ENCODE data around the gene RYR2. TPM values are rescaled to one million over a fixed set of nuclear protein-coding genes. Genes with fewer than 3 reads are reported as not detected.

The RYR2 gene
- total RNA-seq, 1 experiment from 2014 or later, result 0.03 TPM

DNA sequence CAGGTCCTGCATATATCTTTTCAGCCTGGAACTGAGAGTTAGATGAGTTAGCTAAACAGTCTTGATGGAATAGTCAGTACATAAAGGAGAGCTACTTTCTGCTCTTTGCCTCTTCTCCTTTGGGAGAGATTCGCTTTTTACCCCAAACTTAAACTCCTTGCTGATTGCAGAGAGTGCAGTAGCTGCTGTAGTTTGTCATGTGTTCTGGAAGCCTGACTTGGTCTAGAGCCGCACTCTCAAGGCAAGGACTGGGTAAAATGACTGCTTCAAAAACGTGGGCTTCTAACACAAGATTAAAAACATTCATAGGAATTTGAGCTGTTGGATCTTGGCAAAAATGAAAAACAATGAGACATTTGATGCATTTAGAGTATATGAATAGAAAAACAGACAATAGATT lies 351.6 kb downstream of the RYR2 start:
- Histone ChIP-seq H3K9me3 (ENCODE audit: control insufficient read depth, insufficient read depth, low read depth, low read length) (no peaks in the 10 kb centered on the region), H3K36me3 (ENCODE audit: control insufficient read depth, insufficient read depth, low read length) (no peaks in the 10 kb centered on the region), H3K27me3 (ENCODE audit: control insufficient read depth, insufficient read depth, low read length) (no peaks in the 10 kb centered on the region), H3K4me3 (ENCODE audit: low read depth in 2 of 2, low read length in 2 of 2) (no peak overlapping the region), H3K27ac (ENCODE audit: low read length) (no peak overlapping the region), H3K4me1 (ENCODE audit: control insufficient read depth, insufficient read depth, low read length) (no peaks in the 10 kb centered on the region)
- ATAC-seq, result no peak
- CTCF ChIA-PET, result interaction anchor here (1.0 kb wide), 1 partner anchor 8 kb away, joined by 3 read pairs; no protein-coding TSS in a partner anchor
- DNase-seq (ENCODE audit: low read depth, low spot score), result no peak
- TF ChIP-seq, protein P1, sequence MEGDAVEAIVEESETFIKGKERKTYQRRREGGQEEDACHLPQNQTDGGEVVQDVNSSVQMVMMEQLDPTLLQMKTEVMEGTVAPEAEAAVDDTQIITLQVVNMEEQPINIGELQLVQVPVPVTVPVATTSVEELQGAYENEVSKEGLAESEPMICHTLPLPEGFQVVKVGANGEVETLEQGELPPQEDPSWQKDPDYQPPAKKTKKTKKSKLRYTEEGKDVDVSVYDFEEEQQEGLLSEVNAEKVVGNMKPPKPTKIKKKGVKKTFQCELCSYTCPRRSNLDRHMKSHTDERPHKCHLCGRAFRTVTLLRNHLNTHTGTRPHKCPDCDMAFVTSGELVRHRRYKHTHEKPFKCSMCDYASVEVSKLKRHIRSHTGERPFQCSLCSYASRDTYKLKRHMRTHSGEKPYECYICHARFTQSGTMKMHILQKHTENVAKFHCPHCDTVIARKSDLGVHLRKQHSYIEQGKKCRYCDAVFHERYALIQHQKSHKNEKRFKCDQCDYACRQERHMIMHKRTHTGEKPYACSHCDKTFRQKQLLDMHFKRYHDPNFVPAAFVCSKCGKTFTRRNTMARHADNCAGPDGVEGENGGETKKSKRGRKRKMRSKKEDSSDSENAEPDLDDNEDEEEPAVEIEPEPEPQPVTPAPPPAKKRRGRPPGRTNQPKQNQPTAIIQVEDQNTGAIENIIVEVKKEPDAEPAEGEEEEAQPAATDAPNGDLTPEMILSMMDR (IDR thresholded peaks at IDR 0.05), result no peak
- TF ChIP-seq TCF7L2 (IDR thresholded peaks at IDR 0.05; ENCODE audit: low read depth, low read length) (no peak), SIN3A (IDR thresholded peaks at IDR 0.05; ENCODE audit: borderline replicate concordance, insufficient read depth, low read depth, low read length) (no peak), POLR2AphosphoS5 (IDR thresholded peaks at IDR 0.05; ENCODE audit: low read depth, low read length) (no peak)
- TF ChIP-seq, protein P2, sequence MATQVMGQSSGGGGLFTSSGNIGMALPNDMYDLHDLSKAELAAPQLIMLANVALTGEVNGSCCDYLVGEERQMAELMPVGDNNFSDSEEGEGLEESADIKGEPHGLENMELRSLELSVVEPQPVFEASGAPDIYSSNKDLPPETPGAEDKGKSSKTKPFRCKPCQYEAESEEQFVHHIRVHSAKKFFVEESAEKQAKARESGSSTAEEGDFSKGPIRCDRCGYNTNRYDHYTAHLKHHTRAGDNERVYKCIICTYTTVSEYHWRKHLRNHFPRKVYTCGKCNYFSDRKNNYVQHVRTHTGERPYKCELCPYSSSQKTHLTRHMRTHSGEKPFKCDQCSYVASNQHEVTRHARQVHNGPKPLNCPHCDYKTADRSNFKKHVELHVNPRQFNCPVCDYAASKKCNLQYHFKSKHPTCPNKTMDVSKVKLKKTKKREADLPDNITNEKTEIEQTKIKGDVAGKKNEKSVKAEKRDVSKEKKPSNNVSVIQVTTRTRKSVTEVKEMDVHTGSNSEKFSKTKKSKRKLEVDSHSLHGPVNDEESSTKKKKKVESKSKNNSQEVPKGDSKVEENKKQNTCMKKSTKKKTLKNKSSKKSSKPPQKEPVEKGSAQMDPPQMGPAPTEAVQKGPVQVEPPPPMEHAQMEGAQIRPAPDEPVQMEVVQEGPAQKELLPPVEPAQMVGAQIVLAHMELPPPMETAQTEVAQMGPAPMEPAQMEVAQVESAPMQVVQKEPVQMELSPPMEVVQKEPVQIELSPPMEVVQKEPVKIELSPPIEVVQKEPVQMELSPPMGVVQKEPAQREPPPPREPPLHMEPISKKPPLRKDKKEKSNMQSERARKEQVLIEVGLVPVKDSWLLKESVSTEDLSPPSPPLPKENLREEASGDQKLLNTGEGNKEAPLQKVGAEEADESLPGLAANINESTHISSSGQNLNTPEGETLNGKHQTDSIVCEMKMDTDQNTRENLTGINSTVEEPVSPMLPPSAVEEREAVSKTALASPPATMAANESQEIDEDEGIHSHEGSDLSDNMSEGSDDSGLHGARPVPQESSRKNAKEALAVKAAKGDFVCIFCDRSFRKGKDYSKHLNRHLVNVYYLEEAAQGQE (IDR thresholded peaks at IDR 0.05; ENCODE audit: insufficient read depth in 1 of 2, low read depth in 2 of 2, low read length in 1 of 2), result no peak
- BruUV-seq (replicated peaks), result no TSS peak
- intact Hi-C loops (cut with micrococcal nuclease; ENCODE audit: unreplicated experiment), result no loop called here
- POLR2A ChIA-PET, result no interaction called here
- in situ Hi-C loops (cut with HindIII; ENCODE audit: low pct_unique_long_range_greater_than_20kb, low sequenced_read_pairs), result no loop called here

DNA sequence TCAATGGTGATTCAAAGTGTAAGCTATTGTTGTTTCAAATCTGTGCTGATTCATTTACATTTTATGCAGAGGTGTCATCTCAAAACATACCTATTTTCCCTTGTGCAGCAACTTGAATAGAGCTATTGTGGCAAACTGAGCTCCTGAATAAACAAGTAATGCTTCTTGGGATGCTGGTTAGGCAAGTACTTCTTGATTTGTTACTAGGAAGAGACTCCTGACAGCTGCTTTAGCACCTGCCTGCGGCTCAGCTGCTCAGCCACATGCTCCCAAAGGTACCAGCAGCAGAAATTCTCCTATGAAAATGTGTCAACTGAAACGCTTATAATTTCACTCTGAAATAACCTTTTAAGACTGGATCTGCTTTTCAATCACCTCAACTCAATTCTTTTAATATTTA lies 352.3 kb downstream of the RYR2 start:
- intact Hi-C loops (cut with micrococcal nuclease; ENCODE audit: unreplicated experiment), result no loop called here
- ChIA-PET CTCF (interaction anchor here (1.0 kb wide), 1 partner anchor 9 kb away, joined by 3 read pairs; no protein-coding TSS in a partner anchor), POLR2A (no interaction called here)
- no peaks in the 10 kb centered on the region for H3K9me3 ChIP-seq (ENCODE audit: control insufficient read depth, insufficient read depth, low read depth, low read length)
- in situ Hi-C loops (cut with HindIII; ENCODE audit: low pct_unique_long_range_greater_than_20kb, low sequenced_read_pairs), result no loop called here
- H3K27me3 ChIP-seq (ENCODE audit: control insufficient read depth, insufficient read depth, low read length), result no peaks in the 10 kb centered on the region
- BruUV-seq (replicated peaks), result no TSS peak
- no peak for TF ChIP-seq SIN3A (IDR thresholded peaks at IDR 0.05; ENCODE audit: borderline replicate concordance, insufficient read depth, low read depth, low read length)
- TF ChIP-seq, protein P1 (IDR thresholded peaks at IDR 0.05), result no peak
- TF ChIP-seq, protein P2 (IDR thresholded peaks at IDR 0.05; ENCODE audit: insufficient read depth in 1 of 2, low read depth in 2 of 2, low read length in 1 of 2), result no peak
- no peak for TF ChIP-seq TCF7L2 (IDR thresholded peaks at IDR 0.05; ENCODE audit: low read depth, low read length)
- no peak for TF ChIP-seq POLR2AphosphoS5 (IDR thresholded peaks at IDR 0.05; ENCODE audit: low read depth, low read length)
- H3K4me1 ChIP-seq (ENCODE audit: control insufficient read depth, insufficient read depth, low read length), result no peaks in the 10 kb centered on the region
- H3K27ac ChIP-seq (ENCODE audit: low read length), result no peak overlapping the region
- no peak overlapping the region for H3K4me3 ChIP-seq (ENCODE audit: low read depth in 2 of 2, low read length in 2 of 2)
- H3K36me3 ChIP-seq (ENCODE audit: control insufficient read depth, insufficient read depth, low read length), result no peaks in the 10 kb centered on the region
- no peak for DNase-seq (ENCODE audit: low read depth, low spot score)
- ATAC-seq, result no peak

Measured in Panc1 (cell line).